PC-3 (cell line): ENCODE measurements around the gene ARL13A.

Experiments used
- EZH2 ChIP-seq: fragments of 300-600 bp; sonication (generic); IDR thresholded peaks from one replicate; pipeline ENCODE4 v1.6.1; 2017; ENCODE audit warnings: antibody characterized with exemption, mild to moderate bottlenecking, low read length; ENCODE audit not compliant: unreplicated experiment
- TF ChIP-seq, protein P1 (sequence below): fragments of 300-600 bp; sonication (generic); conservative IDR thresholded peaks from 2 replicates; pipeline ENCODE4 v1.5.1; 2017; ENCODE audit warnings: antibody characterized with exemption, low read depth, mild to moderate bottlenecking, low read length

- TF ChIP-seq, protein P1, sequence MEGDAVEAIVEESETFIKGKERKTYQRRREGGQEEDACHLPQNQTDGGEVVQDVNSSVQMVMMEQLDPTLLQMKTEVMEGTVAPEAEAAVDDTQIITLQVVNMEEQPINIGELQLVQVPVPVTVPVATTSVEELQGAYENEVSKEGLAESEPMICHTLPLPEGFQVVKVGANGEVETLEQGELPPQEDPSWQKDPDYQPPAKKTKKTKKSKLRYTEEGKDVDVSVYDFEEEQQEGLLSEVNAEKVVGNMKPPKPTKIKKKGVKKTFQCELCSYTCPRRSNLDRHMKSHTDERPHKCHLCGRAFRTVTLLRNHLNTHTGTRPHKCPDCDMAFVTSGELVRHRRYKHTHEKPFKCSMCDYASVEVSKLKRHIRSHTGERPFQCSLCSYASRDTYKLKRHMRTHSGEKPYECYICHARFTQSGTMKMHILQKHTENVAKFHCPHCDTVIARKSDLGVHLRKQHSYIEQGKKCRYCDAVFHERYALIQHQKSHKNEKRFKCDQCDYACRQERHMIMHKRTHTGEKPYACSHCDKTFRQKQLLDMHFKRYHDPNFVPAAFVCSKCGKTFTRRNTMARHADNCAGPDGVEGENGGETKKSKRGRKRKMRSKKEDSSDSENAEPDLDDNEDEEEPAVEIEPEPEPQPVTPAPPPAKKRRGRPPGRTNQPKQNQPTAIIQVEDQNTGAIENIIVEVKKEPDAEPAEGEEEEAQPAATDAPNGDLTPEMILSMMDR: no peak
- no peak for TF ChIP-seq EZH2
Measured at GRCh38 chrX:100969408-100969807, at the start of gene ARL13A.
